Spleen (tissue), 7 donors: ENCODE measurements around the gene NOTCH3.

Experiments used
- CTCF ChIP-seq, 11 experiments: fragments of 200-600 bp in 7 of 11; fragments of 450-650 bp in 4 of 11; sonication (generic) in 4 of 11; IDR thresholded peaks in 8 of 11; conservative IDR thresholded peaks in 3 of 11; 1 replicate in 7 of 11; 2 replicates in 4 of 11; pipeline versions ENCODE4 v1.4.0 to v1.8.0; 2016 to 2021; ENCODE audit warnings: antibody characterized with exemption in 11 of 11, inconsistent platforms in 4 of 11, mild to moderate bottlenecking in 1 of 11
- POLR2A ChIP-seq, 3 donors: fragments of 450-650 bp; IDR thresholded peaks; one replicate each; pipeline ENCODE4 v1.5.1; 2017; ENCODE audit warnings: antibody characterized with exemption in 3 of 3, mild to moderate bottlenecking in 1 of 3
- donor health status: DM: no; HTN: no; CAD: no; lungs with moderate emphysema.
- donor health status: DM: no; HTN: no; CAD: no.
- donor health status: DM: no; HTN: no; CAD: no.

- TF ChIP-seq CTCF (IDR thresholded peaks at IDR 0.05 in 8 of 11, conservative IDR thresholded peaks at IDR 0.05 in 3 of 11), result no peak
- no peak for TF ChIP-seq POLR2A (IDR thresholded peaks at IDR 0.05)
These were observed 25.2 kb downstream of the NOTCH3 start for GRCh38 chr19:15175609-15176008.
